NCI-H146 treated with DMSO at 0.1 percent for 48 hours (cell line): ENCODE measurements around the gene FOCAD.
"Not testable (repeated sequence)": the region's sequence is repeated elsewhere in the genome, so short reads cannot be mapped to it uniquely, and the experiment has no call there.

Experiments used
- DNase-seq: peaks from one replicate; lab custom pipeline; 2025; ENCODE audit not compliant: unreplicated experiment; lab: John Stamatoyannopoulos, UW

FOCAD gene

GRCh38 chr9:20684035-20684874 lies at the start of gene FOCAD:
Gene FOCAD, plus strand, starts transcription at chr9:20684259. Its CDS starts 31,095 bp downstream, at chr9:20715354.
- peak; percentile 93 for DNase-seq

GRCh38 chr9:20634895-20635294 lies 49.2 kb upstream of the FOCAD start:
- no peak for DNase-seq

GRCh38 chr9:20636888-20637440 lies 47.1 kb upstream of the FOCAD start:
- DNase-seq = no peak

GRCh38 chr9:20640331-20641187 lies 43.5 kb upstream of the FOCAD start:
- peak; percentile 48 for DNase-seq

- DNase-seq = no peak
Observed at GRCh38 chr9:20642045-20642444, 42.0 kb upstream of the FOCAD start.

GRCh38 chr9:20643660-20644059 lies 40.4 kb upstream of the FOCAD start:
- no peak for DNase-seq

- DNase-seq = no peak
Observed at GRCh38 chr9:20646656-20647055, 37.4 kb upstream of the FOCAD start.

GRCh38 chr9:20649381-20649780 lies 34.7 kb upstream of the FOCAD start:
- no peak for DNase-seq

GRCh38 chr9:20650313-20650712 lies 33.7 kb upstream of the FOCAD start:
- no peak for DNase-seq

- DNase-seq = peak; percentile 28
Observed at GRCh38 chr9:20650750-20651299, 33.2 kb upstream of the FOCAD start.

GRCh38 chr9:20651939-20652338 lies 32.1 kb upstream of the FOCAD start:
- no peak for DNase-seq

GRCh38 chr9:20658246-20658667 lies 25.8 kb upstream of the FOCAD start:
- DNase-seq = not testable (repeated sequence)

GRCh38 chr9:20658677-20659473 lies 25.2 kb upstream of the FOCAD start:
- DNase-seq = peak; percentile 52

- peak; percentile 52 for DNase-seq
Observed at GRCh38 chr9:20659474-20659967, 24.5 kb upstream of the FOCAD start.

GRCh38 chr9:20662156-20662555 lies 21.9 kb upstream of the FOCAD start:
- peak; percentile 78 for DNase-seq

- DNase-seq = no peak
Observed at GRCh38 chr9:20663133-20663532, 20.9 kb upstream of the FOCAD start.

GRCh38 chr9:20664501-20664900 lies 19.6 kb upstream of the FOCAD start:
- DNase-seq = no peak

GRCh38 chr9:20670395-20670794 lies 13.7 kb upstream of the FOCAD start:
- no peak for DNase-seq

- DNase-seq = no peak
Observed at GRCh38 chr9:20671635-20672034, 12.4 kb upstream of the FOCAD start.

GRCh38 chr9:20673537-20673936 lies 10.5 kb upstream of the FOCAD start:
- DNase-seq = not testable (repeated sequence)
